Measurements from ENCODE around the gene ZNF385B. TPM values are rescaled to one million over a fixed set of nuclear protein-coding genes. Genes with fewer than 3 reads are reported as not detected.

ZNF385B gene
- total RNA-seq, 1 donor from 2014 or later = not detected

- TF ChIP-seq CTCF (IDR thresholded peaks at IDR 0.05; ENCODE audit: partially characterized antibody, unreplicated experiment) = no peak
- no peaks in the 10 kb centered on the region for H3K36me3 Mint-ChIP-seq (ENCODE audit: unreplicated experiment)
- H3K4me1 Mint-ChIP-seq (ENCODE audit: low read depth, unreplicated experiment) = no peaks in the 10 kb centered on the region
- H3K27ac Mint-ChIP-seq (ENCODE audit: unreplicated experiment) = no peak overlapping the region
- DNase-seq = no peak
- no peaks in the 10 kb centered on the region for H3K9me3 Mint-ChIP-seq (ENCODE audit: unreplicated experiment)
- H3K27me3 Mint-ChIP-seq (ENCODE audit: unreplicated experiment) = no peaks in the 10 kb centered on the region
- no peak overlapping the region for H3K4me3 Mint-ChIP-seq (ENCODE audit: unreplicated experiment)
Observed at GRCh38 chr2:179650420-179650819, 211.0 kb downstream of the ZNF385B start.

- TF ChIP-seq CTCF (IDR thresholded peaks at IDR 0.05; ENCODE audit: partially characterized antibody, unreplicated experiment) = no peak
- DNase-seq = no peak
- H3K4me3 Mint-ChIP-seq (ENCODE audit: unreplicated experiment) = no peak overlapping the region
- H3K9me3 Mint-ChIP-seq (ENCODE audit: unreplicated experiment) = no peaks in the 10 kb centered on the region
- H3K36me3 Mint-ChIP-seq (ENCODE audit: unreplicated experiment) = no peaks in the 10 kb centered on the region
- no peaks in the 10 kb centered on the region for H3K4me1 Mint-ChIP-seq (ENCODE audit: low read depth, unreplicated experiment)
- H3K27me3 Mint-ChIP-seq (ENCODE audit: unreplicated experiment) = no peaks in the 10 kb centered on the region
- no peak overlapping the region for H3K27ac Mint-ChIP-seq (ENCODE audit: unreplicated experiment)
Observed at GRCh38 chr2:179646862-179647587, 214.4 kb downstream of the ZNF385B start.

GRCh38 chr2:179646173-179646769 lies 215.1 kb downstream of the ZNF385B start:
- Mint-ChIP-seq H3K36me3 (ENCODE audit: unreplicated experiment) (no peaks in the 10 kb centered on the region), H3K4me3 (ENCODE audit: unreplicated experiment) (no peak overlapping the region), H3K27ac (ENCODE audit: unreplicated experiment) (no peak overlapping the region), H3K27me3 (ENCODE audit: unreplicated experiment) (no peaks in the 10 kb centered on the region), H3K4me1 (ENCODE audit: low read depth, unreplicated experiment) (peaks cover 5% of the 10 kb centered on the region), H3K9me3 (ENCODE audit: unreplicated experiment) (no peaks in the 10 kb centered on the region)
- DNase-seq = no peak
- TF ChIP-seq CTCF (IDR thresholded peaks at IDR 0.05; ENCODE audit: partially characterized antibody, unreplicated experiment) = no peak

- TF ChIP-seq CTCF (IDR thresholded peaks at IDR 0.05; ENCODE audit: partially characterized antibody, unreplicated experiment) = no peak
- no peak overlapping the region for H3K27ac Mint-ChIP-seq (ENCODE audit: unreplicated experiment)
- H3K36me3 Mint-ChIP-seq (ENCODE audit: unreplicated experiment) = no peaks in the 10 kb centered on the region
- no peaks in the 10 kb centered on the region for H3K27me3 Mint-ChIP-seq (ENCODE audit: unreplicated experiment)
- H3K4me3 Mint-ChIP-seq (ENCODE audit: unreplicated experiment) = no peak overlapping the region
- peaks cover 8% of the 10 kb centered on the region for H3K4me1 Mint-ChIP-seq (ENCODE audit: low read depth, unreplicated experiment)
- H3K9me3 Mint-ChIP-seq (ENCODE audit: unreplicated experiment) = no peaks in the 10 kb centered on the region
- no peak for DNase-seq
Observed at GRCh38 chr2:179645047-179645446, 216.4 kb downstream of the ZNF385B start.

- H3K4me3 Mint-ChIP-seq (ENCODE audit: unreplicated experiment) = no peak overlapping the region
- H3K9me3 Mint-ChIP-seq (ENCODE audit: unreplicated experiment) = no peaks in the 10 kb centered on the region
Observed at GRCh38 chr2:179642462-179642861, 218.9 kb downstream of the ZNF385B start.

More at GRCh38 chr2:179642462-179642861, 218.9 kb downstream of the ZNF385B start:
- DNase-seq = no peak
- Mint-ChIP-seq H3K27me3 (ENCODE audit: unreplicated experiment) (no peaks in the 10 kb centered on the region), H3K4me1 (ENCODE audit: low read depth, unreplicated experiment) (peaks cover 8% of the 10 kb centered on the region), H3K27ac (ENCODE audit: unreplicated experiment) (no peak overlapping the region), H3K36me3 (ENCODE audit: unreplicated experiment) (no peaks in the 10 kb centered on the region)
- no peak for TF ChIP-seq CTCF (IDR thresholded peaks at IDR 0.05; ENCODE audit: partially characterized antibody, unreplicated experiment)
